Psoas muscle (tissue), 8 donors: ENCODE data around the gene FAM174A. TPM values are rescaled to one million over a fixed set of nuclear protein-coding genes. Genes with fewer than 3 reads are reported as not detected.
"Not testable (repeated sequence)": the region's sequence is repeated elsewhere in the genome, so short reads cannot be mapped to it uniquely, and the experiment has no call there.

Experiments used
- ATAC-seq, 4 donors: fragments of 200-7000 bp; cut with Tn5 transposase; one replicate each; pipeline ENCODE4 v1.9.1; 2020; ENCODE audit warnings: moderate library complexity in 3 of 4, mild to moderate bottlenecking in 2 of 4
- DNase-seq, 2 donors: peaks; one replicate each; pipeline ENCODE4 v3.0.0-alpha.2; 2020
- H3K27ac ChIP-seq: fragments of 200-600 bp; one replicate; pipeline ENCODE4 v1.8.0; 2022
- H3K27me3 ChIP-seq, 3 donors: fragments of 200-600 bp in 1 of 3; one replicate each; pipeline versions ENCODE4 v1.6.1 to v1.8.0; 2013 to 2022; ENCODE audit warnings: low read length in 2 of 3, mild to moderate bottlenecking in 2 of 3, moderate library complexity in 1 of 3; ENCODE audit not compliant: insufficient read depth in 3 of 3
- H3K36me3 ChIP-seq, 2 donors: fragments of 200-600 bp in 1 of 2; one replicate each; pipeline versions ENCODE4 v1.6.1 to v1.8.0; 2013 to 2022; ENCODE audit warnings: low read depth in 1 of 2, mild to moderate bottlenecking in 1 of 2, moderate library complexity in 1 of 2; ENCODE audit not compliant: insufficient read depth in 1 of 2
- H3K4me1 ChIP-seq: fragments of 200-600 bp; one replicate; pipeline ENCODE4 v1.8.0; 2022
- H3K4me3 ChIP-seq: fragments of 200-600 bp; one replicate; pipeline ENCODE4 v1.8.0; 2022; ENCODE audit warnings: mild to moderate bottlenecking
- H3K9me3 ChIP-seq: fragments of 200-600 bp; one replicate; pipeline ENCODE4 v1.8.0; 2022
- WGBS, 3 donors: extraction: QIAGEN DNeasy Blood & Tissue Kit; methylation state at CpG; one replicate each; pipeline versions ENCODE4 v1.1.6 to v1.1.7; 2013; 5-methylcytosine and 5-hydroxymethylcytosine counted together
- intact Hi-C, 2 donors: fragments of 100-400 bp; cut with DNase I; formaldehyde crosslinking; loops; one replicate each; pipeline versions ENCODE4 v1.11.0 to v1.14.2; 2022
- polyA plus RNA-seq, 3 donors: library from polyadenylated mRNA; stranded (reverse); fragments of 200-250 nt; gene quantifications; one replicate each; pipeline ENCODE4 v1.2.3, GENCODE V29; 2013
- total RNA-seq, 4 donors: library from RNA; stranded (reverse); fragmentation: NEBNext Ultra II Directional in 2 of 4; extraction: Animal tissue kit (Norgen Biotek cat#: 25700) in 2 of 4; gene quantifications; one replicate each; pipeline versions ENCODE4 v1.2.1 to v1.2.4, GENCODE V29; 2021 to 2023
- TF ChIP-seq, protein P1 (sequence below): fragments of 200-600 bp; IDR thresholded peaks from one replicate; pipeline ENCODE4 v1.8.0; 2022; ENCODE audit warnings: antibody characterized with exemption
- donor health status: healthy with polysubstance abuse.
- donor health status: DM: no; HTN: no; CAD: no; lungs with moderate emphysema.
- donor health status: Bipolar disorder and iron deficiency.
- donor health status: healthy.
- donor health status: DM: yes; HTN: yes; CAD: no.
- donor health status: DM: no; HTN: no; CAD: no.
- donor health status: DM: no; HTN: no; CAD: no.
- donor health status: DM: yes; HTN: yes; CAD: no.

The FAM174A gene
- total and polyA plus RNA-seq, 7 donors: 30.6 to 55.1 (median 38.4) TPM

DNA sequence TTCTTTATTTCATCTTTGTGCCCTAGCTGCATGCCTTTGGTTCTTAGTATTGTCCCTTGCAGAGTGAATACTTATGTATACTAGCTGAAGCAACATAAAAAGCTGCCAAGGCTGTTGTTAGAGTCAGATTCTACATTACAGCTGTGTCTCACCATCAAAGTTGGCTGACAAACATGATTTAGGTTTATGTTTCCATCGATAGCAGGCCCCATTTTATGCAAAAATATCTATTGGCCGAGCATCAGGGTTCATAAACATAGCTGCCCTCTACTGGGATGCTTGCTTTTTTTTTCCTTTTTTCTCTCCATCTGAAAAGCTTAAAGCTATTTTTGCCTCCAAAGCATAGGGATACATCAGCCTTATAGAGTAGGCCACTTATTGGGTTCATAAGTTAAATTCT lies 68.0 kb downstream of the FAM174A start:
- no peak for DNase-seq
- Histone ChIP-seq H3K36me3 (no peaks in the 10 kb centered on the region), H3K27ac (no peak overlapping the region), H3K4me1 (no peaks in the 10 kb centered on the region), H3K27me3 (no peaks in the 10 kb centered on the region), H3K4me3 (no peak overlapping the region), H3K9me3 (no peaks in the 10 kb centered on the region)
- TF ChIP-seq, protein P1, sequence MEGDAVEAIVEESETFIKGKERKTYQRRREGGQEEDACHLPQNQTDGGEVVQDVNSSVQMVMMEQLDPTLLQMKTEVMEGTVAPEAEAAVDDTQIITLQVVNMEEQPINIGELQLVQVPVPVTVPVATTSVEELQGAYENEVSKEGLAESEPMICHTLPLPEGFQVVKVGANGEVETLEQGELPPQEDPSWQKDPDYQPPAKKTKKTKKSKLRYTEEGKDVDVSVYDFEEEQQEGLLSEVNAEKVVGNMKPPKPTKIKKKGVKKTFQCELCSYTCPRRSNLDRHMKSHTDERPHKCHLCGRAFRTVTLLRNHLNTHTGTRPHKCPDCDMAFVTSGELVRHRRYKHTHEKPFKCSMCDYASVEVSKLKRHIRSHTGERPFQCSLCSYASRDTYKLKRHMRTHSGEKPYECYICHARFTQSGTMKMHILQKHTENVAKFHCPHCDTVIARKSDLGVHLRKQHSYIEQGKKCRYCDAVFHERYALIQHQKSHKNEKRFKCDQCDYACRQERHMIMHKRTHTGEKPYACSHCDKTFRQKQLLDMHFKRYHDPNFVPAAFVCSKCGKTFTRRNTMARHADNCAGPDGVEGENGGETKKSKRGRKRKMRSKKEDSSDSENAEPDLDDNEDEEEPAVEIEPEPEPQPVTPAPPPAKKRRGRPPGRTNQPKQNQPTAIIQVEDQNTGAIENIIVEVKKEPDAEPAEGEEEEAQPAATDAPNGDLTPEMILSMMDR: no peak
- no peak for ATAC-seq
- 37 to 48% (median 44%) methylated on average over 2 of the region's 2 CpGs for WGBS, 3 donors
- intact Hi-C loops: no loop called here

DNA sequence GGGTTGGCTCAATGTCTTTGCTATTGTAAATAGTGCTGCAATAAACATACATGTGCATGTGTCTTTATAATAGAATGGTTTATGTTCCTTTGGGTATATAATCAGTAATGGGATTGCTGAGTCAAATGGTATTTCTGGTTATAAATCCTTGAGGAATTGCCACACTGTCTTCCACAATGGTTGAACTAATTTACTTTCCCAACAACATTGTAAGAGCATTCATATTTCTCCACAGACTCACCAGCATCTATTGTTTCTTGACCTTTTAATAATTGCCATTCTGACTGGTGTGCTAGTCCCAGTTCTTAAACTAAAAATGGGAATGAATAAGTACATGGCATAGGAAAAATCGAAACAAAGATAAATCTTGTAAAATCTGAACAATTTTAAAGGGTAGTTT lies 68.8 kb downstream of the FAM174A start:
- ATAC-seq, H3K9me3 ChIP-seq, H3K4me1 ChIP-seq, H3K27me3 ChIP-seq, intact Hi-C loops, H3K36me3 ChIP-seq, H3K27ac ChIP-seq, H3K4me3 ChIP-seq, DNase-seq: not testable (repeated sequence)
- 92 to 100% (median 92%) methylated on average over 1 of the region's 1 CpG for WGBS, 3 donors

DNA sequence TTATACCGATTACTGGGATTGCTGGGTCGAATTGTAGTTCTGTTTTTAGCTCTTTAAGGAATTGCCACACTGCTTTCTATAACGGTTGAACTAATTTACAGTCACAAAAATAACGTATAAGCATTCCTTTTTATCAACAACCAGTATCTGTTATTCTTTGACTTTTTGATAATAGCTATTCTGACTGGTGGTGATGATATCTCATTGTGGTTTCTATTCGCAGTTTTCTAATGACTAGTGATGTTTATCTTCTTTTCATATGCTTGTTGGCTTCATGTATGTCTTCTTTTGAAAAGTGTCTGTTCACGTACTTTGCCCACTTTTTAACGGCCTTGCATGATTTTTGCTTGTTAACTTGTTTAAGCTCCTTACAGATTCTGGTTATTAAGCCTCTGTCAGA lies 74.4 kb downstream of the FAM174A start:
- WGBS, 3 donors: 88 to 91% (median 91%) methylated on average over 7 of the region's 7 CpGs
- Histone ChIP-seq H3K27me3 (no peaks in the 10 kb centered on the region), H3K4me1 (no peaks in the 10 kb centered on the region), H3K4me3 (no peak overlapping the region), H3K9me3 (no peaks in the 10 kb centered on the region), H3K36me3 (no peaks in the 10 kb centered on the region), H3K27ac (no peak overlapping the region)
- ATAC-seq (no peak), DNase-seq (no peak)
- intact Hi-C loops: no loop called here
- TF ChIP-seq, protein P1: no peak

DNA sequence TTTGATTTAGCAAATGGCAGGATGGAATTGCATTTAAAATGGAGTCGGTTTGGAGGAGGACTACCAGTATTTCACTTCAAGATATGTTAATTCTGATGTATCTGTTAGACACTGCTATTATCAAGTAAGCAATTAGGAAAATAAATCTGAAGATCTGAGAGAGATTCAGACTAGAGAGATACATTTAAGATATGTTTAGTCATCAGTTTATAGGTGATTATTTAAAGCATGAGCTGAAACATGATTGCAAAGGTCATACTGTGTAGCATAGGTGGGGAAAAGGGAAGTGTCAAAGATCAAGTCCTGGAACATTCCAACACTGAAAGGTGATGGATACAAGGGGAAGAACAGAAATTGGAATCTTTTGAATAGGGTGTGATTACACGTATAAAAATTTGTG lies 79.1 kb downstream of the FAM174A start:
- 87 to 95% (median 90%) methylated on average over 2 of the region's 2 CpGs for WGBS, 3 donors
- Histone ChIP-seq H3K27me3 (no peaks in the 10 kb centered on the region), H3K4me1 (no peaks in the 10 kb centered on the region), H3K27ac (no peak overlapping the region), H3K4me3 (no peak overlapping the region), H3K36me3 (no peaks in the 10 kb centered on the region), H3K9me3 (no peaks in the 10 kb centered on the region)
- DNase-seq (no peak), ATAC-seq (no peak)
- intact Hi-C loops: no loop called here
- TF ChIP-seq, protein P1: no peak

DNA sequence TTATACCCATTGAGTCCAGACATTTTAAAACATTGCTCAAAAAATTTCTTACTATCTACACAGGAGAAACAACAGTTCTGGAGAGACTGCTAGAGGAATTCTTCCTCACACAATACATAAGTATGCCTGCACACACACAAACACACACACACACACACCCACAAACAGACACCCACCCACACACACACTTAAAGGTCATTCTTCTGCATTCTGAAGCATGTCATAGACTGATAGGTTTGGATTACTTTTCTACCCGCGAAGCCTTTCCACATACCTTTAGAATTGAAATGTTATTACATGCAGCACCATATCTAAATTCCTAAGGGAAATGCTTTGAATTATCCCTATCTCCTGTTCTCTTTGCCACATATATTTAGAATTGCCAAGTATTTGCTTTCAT lies 80.2 kb downstream of the FAM174A start:
- WGBS, 3 donors: 51 to 65% (median 64%) methylated on average over 2 of the region's 2 CpGs
- Histone ChIP-seq H3K4me1 (no peaks in the 10 kb centered on the region), H3K27me3 (no peaks in the 10 kb centered on the region), H3K4me3 (no peak overlapping the region), H3K27ac (no peak overlapping the region), H3K36me3 (no peaks in the 10 kb centered on the region), H3K9me3 (no peaks in the 10 kb centered on the region)
- intact Hi-C loops: no loop called here
- DNase-seq: no peak
- no peak for ATAC-seq
- TF ChIP-seq, protein P1: no peak
